Measurements from ENCODE around the gene ADCYAP1. TPM values are rescaled to one million over a fixed set of nuclear protein-coding genes. Genes with fewer than 3 reads are reported as not detected.

The ADCYAP1 gene
- total RNA-seq, 1 experiment from 2014 or later: 0.36 TPM

DNA sequence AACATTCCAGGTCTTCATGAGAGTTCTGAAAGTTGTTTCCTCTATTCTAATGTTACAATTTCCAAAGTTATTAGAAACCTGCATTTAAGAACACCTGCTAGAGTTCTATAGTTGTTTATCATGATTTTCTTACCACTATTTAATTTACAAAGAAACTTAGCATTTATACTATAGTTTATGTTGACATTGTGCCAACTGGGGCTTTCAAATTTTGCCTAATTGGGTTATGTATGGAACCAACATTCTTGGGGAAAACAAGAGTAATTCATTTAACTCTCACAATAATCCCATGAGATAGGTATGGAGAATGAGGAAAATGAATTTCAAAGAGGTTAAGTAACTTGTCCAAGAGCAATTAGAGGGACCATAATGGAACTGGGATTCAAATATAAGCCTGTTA, 28.8 kb upstream of the ADCYAP1 start:
- TF ChIP-seq, protein P1, sequence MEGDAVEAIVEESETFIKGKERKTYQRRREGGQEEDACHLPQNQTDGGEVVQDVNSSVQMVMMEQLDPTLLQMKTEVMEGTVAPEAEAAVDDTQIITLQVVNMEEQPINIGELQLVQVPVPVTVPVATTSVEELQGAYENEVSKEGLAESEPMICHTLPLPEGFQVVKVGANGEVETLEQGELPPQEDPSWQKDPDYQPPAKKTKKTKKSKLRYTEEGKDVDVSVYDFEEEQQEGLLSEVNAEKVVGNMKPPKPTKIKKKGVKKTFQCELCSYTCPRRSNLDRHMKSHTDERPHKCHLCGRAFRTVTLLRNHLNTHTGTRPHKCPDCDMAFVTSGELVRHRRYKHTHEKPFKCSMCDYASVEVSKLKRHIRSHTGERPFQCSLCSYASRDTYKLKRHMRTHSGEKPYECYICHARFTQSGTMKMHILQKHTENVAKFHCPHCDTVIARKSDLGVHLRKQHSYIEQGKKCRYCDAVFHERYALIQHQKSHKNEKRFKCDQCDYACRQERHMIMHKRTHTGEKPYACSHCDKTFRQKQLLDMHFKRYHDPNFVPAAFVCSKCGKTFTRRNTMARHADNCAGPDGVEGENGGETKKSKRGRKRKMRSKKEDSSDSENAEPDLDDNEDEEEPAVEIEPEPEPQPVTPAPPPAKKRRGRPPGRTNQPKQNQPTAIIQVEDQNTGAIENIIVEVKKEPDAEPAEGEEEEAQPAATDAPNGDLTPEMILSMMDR (conservative IDR thresholded peaks at IDR 0.05; ENCODE audit: low read depth, low read length): no peak
- TF ChIP-seq EZH2 (IDR thresholded peaks at IDR 0.05; ENCODE audit: low read length, unreplicated experiment): no peak
- no peak overlapping the region for H2AFZ ChIP-seq (ENCODE audit: low read length)
- intact Hi-C loops (cut with micrococcal nuclease): no loop called here
- H3K36me3 ChIP-seq (ENCODE audit: low read depth, low read length): no peaks in the 10 kb centered on the region
- H3K4me1 ChIP-seq (ENCODE audit: insufficient read depth, low read length): no peaks in the 10 kb centered on the region
- H3K9ac ChIP-seq (ENCODE audit: low read length): no peak overlapping the region
- ChIA-PET CTCF (no interaction called here), POLR2A (ENCODE audit: unreplicated experiment) (no interaction called here)
- no peak overlapping the region for H3K27ac ChIP-seq (ENCODE audit: low read length)
- H3K4me3 ChIP-seq (ENCODE audit: low read length): no peak overlapping the region
- ATAC-seq: no peak
- no peak overlapping the region for H3K4me2 ChIP-seq (ENCODE audit: low read length)
- no peak for DNase-seq
- H3F3A ChIP-seq (ENCODE audit: low read length, unreplicated experiment): no peaks in the 10 kb centered on the region
- H3K27me3 ChIP-seq (ENCODE audit: low read length): peaks cover 41% of the 10 kb centered on the region
- no peaks in the 10 kb centered on the region for H3K79me2 ChIP-seq (ENCODE audit: low read length)
- H3K9me2 ChIP-seq (replicated peaks; ENCODE audit: low read length): no peaks in the 10 kb centered on the region
- H3K9me3 ChIP-seq (ENCODE audit: low read length): no peaks in the 10 kb centered on the region
- BruUV-seq (replicated peaks): no TSS peak
- no peaks in the 10 kb centered on the region for H4K20me1 ChIP-seq (ENCODE audit: low read length)

DNA sequence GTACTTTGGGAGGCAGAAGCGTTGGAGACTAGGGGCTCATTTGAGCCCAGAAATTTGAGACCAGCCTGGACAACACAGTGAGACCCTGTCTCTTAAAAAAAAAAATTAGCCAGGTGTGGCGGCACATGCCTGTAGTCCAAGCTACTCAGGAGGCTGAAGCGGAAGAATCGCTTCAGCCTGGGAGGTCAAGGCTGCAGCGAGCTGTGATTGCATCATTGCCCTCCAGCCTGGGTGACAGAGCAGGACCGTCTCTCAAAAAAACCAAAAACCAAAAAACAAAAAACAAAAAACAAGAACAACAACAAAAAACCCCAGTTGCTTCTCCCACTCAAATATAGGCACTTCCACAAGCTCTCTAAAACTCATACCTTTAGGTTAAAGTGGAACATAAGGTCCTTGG, 27.4 kb upstream of the ADCYAP1 start:
- H3K79me2 ChIP-seq (ENCODE audit: low read length): no peaks in the 10 kb centered on the region
- no peaks in the 10 kb centered on the region for H3K4me1 ChIP-seq (ENCODE audit: insufficient read depth, low read length)
- H3K4me2 ChIP-seq (ENCODE audit: low read length): no peak overlapping the region
- no peak overlapping the region for H3K27ac ChIP-seq (ENCODE audit: low read length)
- H3F3A ChIP-seq (ENCODE audit: low read length, unreplicated experiment): no peaks in the 10 kb centered on the region
- no peaks in the 10 kb centered on the region for H3K9me3 ChIP-seq (ENCODE audit: low read length)
- H3K27me3 ChIP-seq (ENCODE audit: low read length): peaks cover 54% of the 10 kb centered on the region
- POLR2A ChIA-PET (ENCODE audit: unreplicated experiment): no interaction called here
- intact Hi-C loops (cut with micrococcal nuclease): no loop called here
- no peak overlapping the region for H2AFZ ChIP-seq (ENCODE audit: low read length)
- no peak for DNase-seq
- no peaks in the 10 kb centered on the region for H3K9me2 ChIP-seq (replicated peaks; ENCODE audit: low read length)
- H3K36me3 ChIP-seq (ENCODE audit: low read depth, low read length): no peaks in the 10 kb centered on the region
- no peak overlapping the region for H3K4me3 ChIP-seq (ENCODE audit: low read length)
- ATAC-seq: no peak
- TF ChIP-seq EZH2phosphoT487 (IDR thresholded peaks at IDR 0.05; ENCODE audit: borderline replicate concordance, low read length) (no peak), EZH2 (IDR thresholded peaks at IDR 0.05; ENCODE audit: low read length, unreplicated experiment) (no peak)
- TF ChIP-seq, protein P1 (conservative IDR thresholded peaks at IDR 0.05; ENCODE audit: low read depth, low read length): no peak
- BruUV-seq (replicated peaks): no TSS peak
- CTCF ChIA-PET: no interaction called here
- H3K9ac ChIP-seq (ENCODE audit: low read length): no peak overlapping the region
- no peaks in the 10 kb centered on the region for H4K20me1 ChIP-seq (ENCODE audit: low read length)

DNA sequence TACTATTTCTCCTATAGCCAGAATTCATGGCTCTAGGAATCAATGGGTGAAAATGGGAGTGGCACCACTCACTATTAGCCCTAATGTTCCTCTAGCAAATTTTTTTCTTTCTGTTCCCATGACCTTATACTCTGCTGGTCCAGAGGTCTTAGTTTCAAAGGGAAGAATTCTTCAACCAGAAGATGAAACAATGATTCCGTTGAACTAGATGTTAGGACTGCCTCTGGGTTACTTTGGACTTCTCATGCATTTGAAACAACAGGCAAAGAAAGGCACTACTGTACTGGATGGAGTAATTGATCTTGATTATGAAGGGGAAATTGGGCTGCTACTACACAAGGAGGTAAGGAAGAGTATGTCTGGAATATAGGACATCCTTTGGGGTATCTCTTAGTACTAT, 18.6 kb upstream of the ADCYAP1 start:
- Histone ChIP-seq H3K27ac (ENCODE audit: low read length) (no peak overlapping the region), H3K9me3 (ENCODE audit: low read length) (no peaks in the 10 kb centered on the region), H3K9ac (ENCODE audit: low read length) (no peak overlapping the region), H3K4me1 (ENCODE audit: insufficient read depth, low read length) (no peaks in the 10 kb centered on the region), H4K20me1 (ENCODE audit: low read length) (no peaks in the 10 kb centered on the region), H2AFZ (ENCODE audit: low read length) (no peak overlapping the region), H3K4me2 (ENCODE audit: low read length) (no peak overlapping the region), H3K27me3 (ENCODE audit: low read length) (peaks cover 26% of the 10 kb centered on the region), H3K79me2 (ENCODE audit: low read length) (no peaks in the 10 kb centered on the region), H3K36me3 (ENCODE audit: low read depth, low read length) (no peaks in the 10 kb centered on the region), H3K4me3 (ENCODE audit: low read length) (no peak overlapping the region), H3F3A (ENCODE audit: low read length, unreplicated experiment) (no peaks in the 10 kb centered on the region), H3K9me2 (replicated peaks; ENCODE audit: low read length) (no peaks in the 10 kb centered on the region)
- TF ChIP-seq EZH2phosphoT487 (IDR thresholded peaks at IDR 0.05; ENCODE audit: borderline replicate concordance, low read length): no peak
- ChIA-PET POLR2A (ENCODE audit: unreplicated experiment) (no interaction called here), CTCF (no interaction called here)
- no peak for ATAC-seq
- BruUV-seq (replicated peaks): no TSS peak
- intact Hi-C loops (cut with micrococcal nuclease): no loop called here
- DNase-seq: no peak

All from PC-3 (cell line).